ENCODE data around the gene GPATCH2L.

GPATCH2L gene

GRCh38 chr14:76126076-76126475 lies 25.6 kb upstream of the GPATCH2L start:
- in situ Hi-C loops (cut with MboI; ENCODE audit: low pct_unique_long_range_greater_than_20kb, low sequenced_read_pairs, unreplicated experiment) = no loop called here
- no peak for TF ChIP-seq CTCF (IDR thresholded peaks at IDR 0.05; ENCODE audit: extremely low read depth, insufficient read depth, missing control alignments)
- no peak for DNase-seq (ENCODE audit: low spot score)

GRCh38 chr14:76129851-76130576 lies 21.7 kb upstream of the GPATCH2L start:
- no peak for DNase-seq (ENCODE audit: low spot score)
- in situ Hi-C loops (cut with MboI; ENCODE audit: low pct_unique_long_range_greater_than_20kb, low sequenced_read_pairs, unreplicated experiment) = no loop called here
- no peak for TF ChIP-seq CTCF (IDR thresholded peaks at IDR 0.05; ENCODE audit: extremely low read depth, insufficient read depth, missing control alignments)

- no peak for DNase-seq (ENCODE audit: low spot score)
- in situ Hi-C loops (cut with MboI; ENCODE audit: low pct_unique_long_range_greater_than_20kb, low sequenced_read_pairs, unreplicated experiment) = no loop called here
- TF ChIP-seq CTCF (IDR thresholded peaks at IDR 0.05; ENCODE audit: extremely low read depth, insufficient read depth, missing control alignments) = no peak
Measured at GRCh38 chr14:76131071-76131965, 20.4 kb upstream of the GPATCH2L start.

- no peak for TF ChIP-seq CTCF (IDR thresholded peaks at IDR 0.05; ENCODE audit: extremely low read depth, insufficient read depth, missing control alignments)
- peak; percentile 61 for DNase-seq (ENCODE audit: low spot score)
- in situ Hi-C loops (cut with MboI; ENCODE audit: low pct_unique_long_range_greater_than_20kb, low sequenced_read_pairs, unreplicated experiment) = no loop called here
Measured at GRCh38 chr14:76133103-76133502, 18.6 kb upstream of the GPATCH2L start.

- no peak for TF ChIP-seq CTCF (IDR thresholded peaks at IDR 0.05; ENCODE audit: extremely low read depth, insufficient read depth, missing control alignments)
- in situ Hi-C loops (cut with MboI; ENCODE audit: low pct_unique_long_range_greater_than_20kb, low sequenced_read_pairs, unreplicated experiment) = no loop called here
- DNase-seq (ENCODE audit: low spot score) = no peak
Measured at GRCh38 chr14:76134231-76134630, 17.5 kb upstream of the GPATCH2L start.

GRCh38 chr14:76135722-76136121 lies 16.0 kb upstream of the GPATCH2L start:
- no peak for TF ChIP-seq CTCF (IDR thresholded peaks at IDR 0.05; ENCODE audit: extremely low read depth, insufficient read depth, missing control alignments)
- in situ Hi-C loops (cut with MboI; ENCODE audit: low pct_unique_long_range_greater_than_20kb, low sequenced_read_pairs, unreplicated experiment) = no loop called here
- DNase-seq (ENCODE audit: low spot score) = no peak

Measured in GM13977 (cell line).